ENCODE data around the gene SIGLEC11.
"Not testable (repeated sequence)": the region's sequence is repeated elsewhere in the genome, so short reads cannot be mapped to it uniquely, and the experiment has no call there.

Gene SIGLEC11, protein sequence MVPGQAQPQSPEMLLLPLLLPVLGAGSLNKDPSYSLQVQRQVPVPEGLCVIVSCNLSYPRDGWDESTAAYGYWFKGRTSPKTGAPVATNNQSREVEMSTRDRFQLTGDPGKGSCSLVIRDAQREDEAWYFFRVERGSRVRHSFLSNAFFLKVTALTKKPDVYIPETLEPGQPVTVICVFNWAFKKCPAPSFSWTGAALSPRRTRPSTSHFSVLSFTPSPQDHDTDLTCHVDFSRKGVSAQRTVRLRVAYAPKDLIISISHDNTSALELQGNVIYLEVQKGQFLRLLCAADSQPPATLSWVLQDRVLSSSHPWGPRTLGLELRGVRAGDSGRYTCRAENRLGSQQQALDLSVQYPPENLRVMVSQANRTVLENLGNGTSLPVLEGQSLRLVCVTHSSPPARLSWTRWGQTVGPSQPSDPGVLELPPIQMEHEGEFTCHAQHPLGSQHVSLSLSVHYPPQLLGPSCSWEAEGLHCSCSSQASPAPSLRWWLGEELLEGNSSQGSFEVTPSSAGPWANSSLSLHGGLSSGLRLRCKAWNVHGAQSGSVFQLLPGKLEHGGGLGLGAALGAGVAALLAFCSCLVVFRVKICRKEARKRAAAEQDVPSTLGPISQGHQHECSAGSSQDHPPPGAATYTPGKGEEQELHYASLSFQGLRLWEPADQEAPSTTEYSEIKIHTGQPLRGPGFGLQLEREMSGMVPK

GRCh38 chr19:49960980-49961379 is at the start of gene SIGLEC11:
Gene SIGLEC11 (minus strand): TSS chr19:49961172. CDS start chr19:49961081, 91 bp downstream.
- not testable (repeated sequence) for DNase-seq (ENCODE audit: low read depth in 1 of 2, low spot score in 1 of 2)

DNA sequence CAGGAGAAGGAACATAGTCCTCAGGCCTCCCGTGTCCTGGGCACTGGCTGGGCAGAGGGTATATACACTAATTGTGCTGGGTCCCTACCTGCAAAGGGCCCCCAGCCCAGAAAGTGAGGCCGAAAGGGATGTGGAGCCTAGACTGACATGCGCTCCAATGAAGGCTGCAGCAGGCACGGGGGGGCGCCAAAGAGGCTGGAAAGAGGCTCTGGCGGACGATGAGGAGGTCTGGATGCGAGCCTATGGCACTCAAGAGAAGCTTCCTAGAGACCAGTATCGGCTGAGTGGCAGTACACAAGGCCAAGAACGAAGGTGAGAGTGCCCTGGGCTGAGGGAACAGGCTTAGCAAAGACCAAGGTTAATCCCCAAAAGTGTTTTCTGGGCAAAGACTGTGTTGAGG is 47.6 kb upstream of the SIGLEC11 start:
- no peak for DNase-seq (ENCODE audit: low read depth in 1 of 2, low spot score in 1 of 2)

DNA sequence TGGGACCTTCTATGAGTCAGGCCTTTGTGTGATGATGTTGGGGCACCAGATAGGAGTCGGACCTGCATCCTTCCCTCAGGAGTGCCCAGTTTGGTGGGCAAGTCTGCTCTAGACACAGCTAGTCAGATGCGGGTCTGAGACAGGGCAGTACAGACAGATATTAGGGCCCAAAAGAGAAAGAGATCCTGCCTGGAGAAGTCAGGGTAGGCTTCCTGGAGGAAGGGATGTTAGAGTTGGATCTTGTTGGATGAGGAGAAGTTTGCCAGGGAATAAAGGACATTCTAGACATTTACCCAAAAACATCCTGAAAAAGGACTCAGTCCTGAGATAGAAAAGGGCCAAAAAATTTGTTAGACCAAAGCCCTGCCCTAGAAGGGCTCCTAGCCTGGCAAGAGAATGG is 47.0 kb upstream of the SIGLEC11 start:
- DNase-seq (ENCODE audit: low read depth in 1 of 2, low spot score in 1 of 2): no peak

DNA sequence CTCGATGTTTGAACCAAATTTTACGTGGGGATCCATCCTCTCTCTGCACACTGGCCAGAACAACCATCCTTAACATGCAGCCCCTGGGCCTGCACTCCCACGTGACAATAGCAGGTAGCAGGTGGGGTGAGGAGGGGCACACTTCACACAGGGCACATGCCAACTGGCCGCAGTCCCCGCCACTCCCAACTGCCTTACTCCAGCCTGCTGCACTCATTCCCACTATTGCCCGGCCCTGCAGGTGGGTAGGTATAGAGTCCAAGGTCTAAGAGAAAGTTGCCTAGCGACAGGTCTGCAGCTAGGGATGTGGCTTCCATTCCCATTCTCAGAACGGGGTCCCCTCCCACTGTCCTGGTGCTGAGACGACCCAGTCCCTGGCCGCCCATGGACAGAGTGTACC is 46.2 kb upstream of the SIGLEC11 start:
- DNase-seq (ENCODE audit: low read depth in 1 of 2, low spot score in 1 of 2): no peak

- no peak for DNase-seq (ENCODE audit: low read depth in 1 of 2, low spot score in 1 of 2)
These were observed 44.5 kb upstream of the SIGLEC11 start for GRCh38 chr19:50005428-50005827.

- no peak for DNase-seq (ENCODE audit: low read depth in 1 of 2, low spot score in 1 of 2)
These were observed 42.9 kb upstream of the SIGLEC11 start for GRCh38 chr19:50003810-50004419.

GRCh38 chr19:50003254-50003788 is 42.3 kb upstream of the SIGLEC11 start:
- DNase-seq (ENCODE audit: low read depth in 1 of 2, low spot score in 1 of 2): no peak

DNA sequence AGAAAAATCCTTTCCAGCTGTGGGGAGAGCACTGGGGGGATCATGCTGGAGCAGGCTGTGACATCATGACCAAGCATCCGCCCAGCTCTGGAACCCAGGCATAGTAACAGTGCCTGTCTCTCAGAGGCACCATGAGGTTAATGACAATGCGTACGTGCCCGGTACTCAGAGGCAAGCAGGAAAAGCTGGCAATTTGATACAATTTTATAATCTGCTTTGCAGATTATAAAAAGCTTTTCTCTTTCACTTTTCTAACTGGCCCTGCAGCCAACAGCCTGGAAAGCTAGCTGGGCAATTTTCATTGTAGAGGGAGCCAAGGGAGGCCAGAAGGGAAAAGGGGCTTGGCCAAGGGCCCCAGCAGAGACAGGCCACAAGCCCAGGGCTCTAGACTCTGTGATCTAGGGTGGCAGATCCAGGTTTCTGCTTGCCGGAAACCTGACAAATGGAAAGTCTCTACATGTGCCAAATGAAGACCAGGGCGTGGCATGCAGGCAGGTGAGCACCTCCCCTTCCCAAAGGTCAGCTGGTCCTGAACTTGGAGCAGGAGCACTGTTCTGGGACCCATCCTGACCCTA is 41.5 kb upstream of the SIGLEC11 start:
- DNase-seq (ENCODE audit: low read depth in 1 of 2, low spot score in 1 of 2): no peak

GRCh38 chr19:50001775-50002174 is 40.8 kb upstream of the SIGLEC11 start:
- DNase-seq (ENCODE audit: low read depth in 1 of 2, low spot score in 1 of 2): no peak

DNA sequence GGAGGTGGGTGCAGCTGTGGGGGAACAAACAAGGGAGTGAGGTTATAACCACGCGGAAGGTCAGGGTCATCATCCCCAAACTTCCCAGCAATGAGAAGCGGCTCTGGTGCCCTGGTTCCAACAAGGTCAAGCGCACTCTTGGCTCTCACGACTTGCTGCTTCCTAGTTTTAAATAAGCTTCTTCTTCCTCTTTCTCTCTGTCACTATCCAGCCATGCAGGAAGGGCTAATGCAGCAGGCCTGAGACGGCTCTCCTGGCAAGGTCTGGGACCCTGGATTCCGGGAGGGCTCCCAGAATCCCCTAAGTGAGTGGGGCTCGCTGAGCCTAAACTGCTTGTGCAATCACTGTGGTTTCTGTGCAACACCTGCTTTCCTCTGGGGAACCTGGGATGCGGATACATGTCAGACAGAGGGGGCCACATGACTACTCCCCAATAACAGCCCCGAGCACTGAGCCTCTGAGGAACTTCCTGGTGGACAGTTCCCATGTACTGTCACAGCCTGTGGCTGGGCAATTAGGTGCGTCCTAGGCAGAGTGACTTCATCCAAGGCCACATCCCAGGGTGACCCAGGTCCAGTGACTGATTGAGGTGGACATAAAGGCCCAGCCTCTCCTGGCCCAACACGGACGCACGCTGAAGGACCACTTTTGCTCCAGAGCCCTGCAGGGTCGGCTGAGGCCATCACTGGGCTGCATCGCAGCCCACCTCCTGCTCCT is 40.0 kb upstream of the SIGLEC11 start:
- DNase-seq (ENCODE audit: low read depth in 1 of 2, low spot score in 1 of 2): no peak

DNA sequence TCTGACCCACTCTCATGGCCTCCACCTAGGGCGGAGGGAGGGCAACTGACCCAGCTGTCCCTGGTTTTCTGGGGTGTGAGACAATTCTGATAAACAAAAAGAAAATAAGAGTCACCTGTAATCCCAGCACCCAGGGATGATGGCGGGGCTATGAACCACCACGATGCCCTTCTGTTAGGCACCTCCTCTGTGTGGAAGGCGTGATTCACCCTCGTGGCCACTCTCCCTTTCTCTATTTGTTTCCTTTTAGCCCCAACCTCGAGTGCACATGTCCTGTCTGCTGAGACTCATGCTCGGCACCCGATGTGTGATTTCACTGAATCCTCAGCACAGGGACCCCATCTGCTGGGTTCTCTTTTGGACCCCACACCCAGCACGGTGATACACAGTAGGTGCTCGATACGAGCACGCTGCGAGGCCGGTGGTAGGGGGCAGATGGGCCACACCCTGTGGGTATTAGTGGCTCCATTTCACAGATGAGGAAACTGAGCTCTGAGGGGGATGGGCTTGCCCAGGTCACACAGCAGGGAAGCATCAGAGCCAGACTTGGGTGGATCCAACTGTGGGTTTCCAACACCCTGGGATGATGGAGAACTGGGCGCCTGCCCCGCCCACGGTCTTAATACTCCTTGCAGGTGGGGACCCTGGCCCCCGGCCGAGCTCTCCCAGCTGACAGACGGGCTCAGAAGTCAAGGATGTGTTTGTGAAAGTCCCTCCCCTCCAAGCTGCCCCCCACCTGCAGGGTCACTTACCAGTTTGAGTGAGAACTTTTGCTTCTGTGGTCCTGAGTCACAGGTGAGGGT is 39.3 kb upstream of the SIGLEC11 start:
- no peak for DNase-seq (ENCODE audit: low read depth in 1 of 2, low spot score in 1 of 2)

DNA sequence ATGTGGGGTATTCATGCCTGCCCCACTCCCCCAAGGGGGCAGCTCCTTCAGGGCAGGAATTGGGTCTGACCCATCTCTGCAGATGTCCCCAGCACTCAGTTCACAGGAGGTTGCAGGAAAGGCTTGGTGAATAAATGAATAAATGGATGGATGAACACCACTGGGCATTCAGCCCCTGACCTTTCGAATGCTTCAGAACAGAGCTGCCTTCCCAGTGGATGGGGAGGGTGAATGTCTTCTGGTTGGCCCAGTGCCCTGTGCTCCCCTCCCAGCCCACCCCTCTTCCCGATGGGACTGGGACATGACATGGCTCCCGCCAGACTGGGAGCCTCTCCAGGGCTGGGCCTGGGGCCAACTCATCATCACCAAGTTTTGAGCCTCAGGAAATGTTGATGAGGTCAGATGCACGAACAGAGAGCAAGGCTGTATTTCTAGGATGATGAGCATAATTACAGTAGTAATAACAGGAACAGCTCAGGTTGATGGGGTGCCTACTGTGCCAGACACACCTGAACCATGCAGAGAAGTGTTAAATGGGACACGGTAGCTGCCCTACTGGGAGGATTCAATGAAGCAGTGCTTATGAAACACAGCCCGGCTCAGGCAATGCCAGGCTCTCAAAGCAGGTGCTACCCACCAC is 38.5 kb upstream of the SIGLEC11 start:
- DNase-seq (ENCODE audit: low read depth in 1 of 2, low spot score in 1 of 2): no peak

DNA sequence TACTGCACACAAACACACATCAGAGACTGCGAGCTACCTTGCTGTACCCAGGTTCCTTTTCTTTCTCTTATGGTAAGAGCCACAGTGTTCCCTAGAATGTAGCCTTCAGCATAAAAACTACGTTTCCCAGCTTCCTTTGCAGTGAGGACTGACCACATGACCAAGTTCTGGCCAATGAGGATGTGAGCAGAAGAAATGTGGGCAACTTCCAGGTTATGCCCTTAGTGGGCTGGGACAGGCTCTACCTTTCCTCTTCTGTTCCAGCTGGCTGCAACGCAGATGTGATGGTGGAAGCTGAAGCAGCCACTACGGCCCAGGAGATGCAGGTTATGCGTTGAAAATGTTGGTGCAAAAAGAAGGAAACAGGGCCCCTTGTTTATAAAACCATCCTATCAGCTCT is 36.7 kb upstream of the SIGLEC11 start:
- DNase-seq (ENCODE audit: low read depth in 1 of 2, low spot score in 1 of 2): no peak

DNA sequence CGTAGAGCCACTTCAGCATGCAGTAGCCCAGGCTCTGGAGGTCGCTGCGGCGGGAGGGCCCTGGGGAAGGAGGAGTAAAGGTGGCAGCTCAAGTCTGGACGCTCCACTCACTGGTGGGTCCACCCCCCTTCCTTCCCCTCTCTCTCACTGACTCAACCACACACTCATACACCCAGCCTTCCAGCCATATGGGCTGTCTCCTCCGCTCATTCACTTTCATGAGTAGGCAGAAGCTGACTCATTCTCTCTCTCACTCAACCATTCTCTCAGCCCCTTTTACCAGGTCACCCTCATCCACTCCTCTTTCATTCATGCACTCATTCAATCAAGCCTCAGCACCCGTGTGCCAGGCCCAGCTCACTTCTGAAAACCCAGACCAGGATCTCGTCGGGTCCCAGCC is 27.5 kb upstream of the SIGLEC11 start:
- no peak for DNase-seq (ENCODE audit: low read depth in 1 of 2, low spot score in 1 of 2)

GRCh38 chr19:49988007-49988406 is 27.0 kb upstream of the SIGLEC11 start:
- DNase-seq (ENCODE audit: low read depth in 1 of 2, low spot score in 1 of 2): no peak

GRCh38 chr19:49987159-49987698 is 26.3 kb upstream of the SIGLEC11 start:
- peak; percentile 45 to 51 for DNase-seq (ENCODE audit: low read depth in 1 of 2, low spot score in 1 of 2)

DNA sequence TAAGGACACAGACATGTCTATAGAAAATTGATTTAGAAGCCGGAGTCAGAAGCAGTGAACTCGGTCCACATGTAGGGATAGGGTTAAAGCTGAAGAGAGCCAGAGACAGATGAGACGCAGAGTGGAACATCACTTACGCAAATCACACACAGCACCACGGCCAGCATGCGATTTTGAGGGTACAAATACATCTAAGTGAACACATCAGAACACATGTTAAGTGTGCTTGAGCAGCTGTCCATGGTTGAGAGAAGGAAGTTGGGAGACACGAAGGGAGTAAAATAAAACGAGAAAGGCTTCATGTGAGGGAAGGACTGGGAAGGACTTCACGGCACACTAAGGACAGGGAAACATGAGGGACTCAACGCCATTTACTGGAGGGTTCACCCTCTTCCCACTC is 25.4 kb upstream of the SIGLEC11 start:
- no peak for DNase-seq (ENCODE audit: low read depth in 1 of 2, low spot score in 1 of 2)

DNA sequence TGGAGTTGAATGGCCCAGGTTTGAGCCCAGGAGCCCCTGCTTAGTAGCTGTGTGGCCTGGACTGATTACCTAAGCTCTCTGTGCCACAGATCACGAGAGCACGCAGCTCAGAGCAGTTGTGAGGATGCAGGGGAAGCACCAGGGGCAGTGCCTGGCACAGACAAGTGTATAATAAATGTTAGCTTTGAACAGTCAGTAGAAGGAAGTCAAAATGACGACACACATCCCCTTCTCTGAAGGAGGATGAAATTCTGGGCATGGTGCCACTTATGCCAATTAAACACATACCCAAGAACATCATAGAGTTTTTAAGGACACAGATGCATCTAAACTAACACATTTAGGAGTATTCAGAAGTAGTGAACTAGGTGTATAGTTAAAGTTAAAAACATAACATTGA is 24.9 kb upstream of the SIGLEC11 start:
- no peak for DNase-seq (ENCODE audit: low read depth in 1 of 2, low spot score in 1 of 2)

DNA sequence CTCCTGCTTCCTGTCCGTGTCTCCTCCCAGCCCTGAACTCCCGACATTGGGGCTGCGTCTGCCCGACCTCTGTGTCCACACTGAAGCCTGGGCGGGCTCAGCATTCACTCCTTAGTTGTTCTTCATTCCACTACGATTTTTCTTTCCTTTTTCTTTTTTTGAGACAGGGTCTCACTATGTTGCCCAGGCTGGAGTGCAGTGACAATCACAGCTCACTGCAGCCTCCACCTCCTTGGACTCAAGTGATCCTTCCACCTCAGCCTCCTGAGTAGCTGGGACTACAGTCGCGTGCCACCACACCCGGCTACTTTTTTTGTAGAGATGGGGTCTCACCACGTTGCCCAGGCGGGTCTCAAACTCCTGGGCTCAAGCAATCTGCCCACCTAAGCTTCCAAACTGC is 23.5 kb upstream of the SIGLEC11 start:
- DNase-seq (ENCODE audit: low read depth in 1 of 2, low spot score in 1 of 2): no peak
